H9 (cell line): Measurements from ENCODE around the gene DPYD. TPM values are rescaled to one million over a fixed set of nuclear protein-coding genes. Genes with fewer than 3 reads are reported as not detected.

ENCODE experiments used
- DNase-seq: peaks from one replicate; pipeline ENCODE4 v3.0.0-alpha.2; 2017
- H2AFZ ChIP-seq: one replicate; pipeline ENCODE4 v1.6.1; 2013; ENCODE audit warnings: mild to moderate bottlenecking, low read length, control low read depth, moderate library complexity
- H2AK5ac ChIP-seq: 2 replicates; pipeline ENCODE4 v1.6.1; 2013; ENCODE audit warnings: low read length, control low read depth, mixed read lengths; ENCODE audit not compliant: insufficient read length
- H2BK120ac ChIP-seq: one replicate; pipeline ENCODE4 v1.6.1; 2013; ENCODE audit warnings: low read depth, mild to moderate bottlenecking, low read length, control low read depth, inconsistent platforms; ENCODE audit not compliant: poor library complexity, severe bottlenecking
- H2BK12ac ChIP-seq: 2 replicates; pipeline ENCODE4 v1.6.1; 2013; ENCODE audit warnings: low read length, control low read depth, mixed read lengths, low read depth; ENCODE audit not compliant: insufficient read length
- H2BK15ac ChIP-seq: 2 replicates; pipeline ENCODE4 v1.6.1; 2013; ENCODE audit warnings: low read depth, low read length, control low read depth
- H2BK20ac ChIP-seq: one replicate; pipeline ENCODE4 v1.6.1; 2013; ENCODE audit warnings: low read depth, mild to moderate bottlenecking, low read length, control low read depth, inconsistent platforms; ENCODE audit not compliant: poor library complexity, severe bottlenecking
- H2BK5ac ChIP-seq: 2 replicates; pipeline ENCODE4 v1.6.1; 2013; ENCODE audit warnings: low read length, control low read depth, mixed read lengths; ENCODE audit not compliant: insufficient read length
- H3K14ac ChIP-seq: 2 replicates; pipeline ENCODE4 v1.6.1; 2013; ENCODE audit warnings: low read length, control low read depth; ENCODE audit not compliant: insufficient read depth
- H3K18ac ChIP-seq: 2 replicates; pipeline ENCODE4 v1.6.1; 2013; ENCODE audit warnings: low read depth, mild to moderate bottlenecking, mixed read lengths, low read length, control low read depth; ENCODE audit not compliant: insufficient read length
- H3K23ac ChIP-seq: 2 replicates; pipeline ENCODE4 v1.6.1; 2013; ENCODE audit warnings: low read length, control low read depth, mixed read lengths, low read depth; ENCODE audit not compliant: insufficient read length
- H3K23me2 ChIP-seq: 2 replicates; pipeline ENCODE4 v1.6.1; 2013; ENCODE audit warnings: low read depth, mild to moderate bottlenecking, mixed read lengths, low read length, control low read depth; ENCODE audit not compliant: insufficient read length, poor library complexity, severe bottlenecking
- H3K27ac ChIP-seq: 2 replicates; pipeline ENCODE4 v1.5.1; 2013; ENCODE audit warnings: low read length, control low read depth, mixed read lengths, low read depth; ENCODE audit not compliant: insufficient read length
- H3K27me3 ChIP-seq: 2 replicates; pipeline ENCODE4 v1.6.1; 2013; ENCODE audit warnings: low read length, control low read depth, inconsistent platforms; ENCODE audit not compliant: insufficient read depth
- H3K4ac ChIP-seq: 2 replicates; pipeline ENCODE4 v1.6.1; 2013; ENCODE audit warnings: low read depth, mild to moderate bottlenecking, control low read depth, inconsistent platforms, low read length, moderate library complexity
- H3K4me1 ChIP-seq: 2 replicates; pipeline ENCODE4 v1.6.1; 2013; ENCODE audit warnings: low read length, control low read depth, inconsistent platforms; ENCODE audit not compliant: insufficient read depth
- H3K4me2 ChIP-seq: 2 replicates; pipeline ENCODE4 v1.6.1; 2013; ENCODE audit warnings: low read length, control low read depth, mixed read lengths; ENCODE audit not compliant: insufficient read length, insufficient read depth
- H3K56ac ChIP-seq: 2 replicates; pipeline ENCODE4 v1.6.1; 2013; ENCODE audit warnings: low read depth, mild to moderate bottlenecking, mixed read lengths, low read length, control low read depth; ENCODE audit not compliant: insufficient read length
- H3K79me1 ChIP-seq: 2 replicates; pipeline ENCODE4 v1.6.1; 2013; ENCODE audit warnings: low read depth, mild to moderate bottlenecking, moderate library complexity, low read length, control low read depth, inconsistent platforms; ENCODE audit not compliant: insufficient read depth, poor library complexity, severe bottlenecking
- H3K79me2 ChIP-seq: 2 replicates; pipeline ENCODE4 v1.6.1; 2013; ENCODE audit warnings: low read length, control low read depth, inconsistent platforms; ENCODE audit not compliant: insufficient read depth
- H3K9ac ChIP-seq: 2 replicates; pipeline ENCODE4 v1.6.1; 2013; ENCODE audit warnings: low read length, control low read depth, mixed read lengths; ENCODE audit not compliant: insufficient read length; ENCODE audit errors: extremely low read depth
- H3K9me3 ChIP-seq: one replicate; pipeline ENCODE4 v1.6.1; 2013; ENCODE audit warnings: low read depth, low read length, inconsistent platforms; ENCODE audit not compliant: control insufficient read depth
- H3T11ph ChIP-seq: one replicate; pipeline ENCODE4 v1.6.1; 2013; ENCODE audit warnings: mild to moderate bottlenecking, low read length, control low read depth, inconsistent platforms
- H4K20me1 ChIP-seq: one replicate; pipeline ENCODE4 v1.6.1; 2013; ENCODE audit not compliant: control insufficient read depth, insufficient read length, insufficient read depth
- H4K5ac ChIP-seq: 2 replicates; pipeline ENCODE4 v1.6.1; 2013; ENCODE audit warnings: low read depth, mild to moderate bottlenecking, mixed read lengths, low read length, control low read depth; ENCODE audit not compliant: insufficient read length
- H4K8ac ChIP-seq: replicated peaks from 2 replicates; pipeline ENCODE4 v1.6.1; 2013; ENCODE audit warnings: low read length, control low read depth, mixed read lengths, low read depth; ENCODE audit not compliant: insufficient read length
- H4K91ac ChIP-seq: 2 replicates; pipeline ENCODE4 v1.6.1; 2013; ENCODE audit warnings: low read depth, mild to moderate bottlenecking, moderate library complexity, mixed read lengths, low read length, control low read depth; ENCODE audit not compliant: insufficient read length
- H3K27ac Mint-ChIP-seq, 3 experiments: 2 replicates in 2 of 3; 3 replicates in 1 of 3; pipeline ENCODE4 v1.8.0; 2020 to 2021; ENCODE audit warnings: mixed read lengths in 3 of 3, mild to moderate bottlenecking in 1 of 3, moderate library complexity in 1 of 3
- H3K27me3 Mint-ChIP-seq: 2 replicates; pipeline ENCODE4 v1.8.0; 2021; ENCODE audit warnings: low read depth, mild to moderate bottlenecking, moderate library complexity, mixed read lengths
- H3K36me3 Mint-ChIP-seq, 3 experiments: 2 replicates in 2 of 3; 3 replicates in 1 of 3; pipeline ENCODE4 v1.8.0; 2020 to 2021; ENCODE audit warnings: low read depth in 3 of 3, mixed read lengths in 3 of 3; ENCODE audit not compliant: insufficient read depth in 1 of 3
- H3K4me1 Mint-ChIP-seq, 2 experiments: 2 replicates each; pipeline ENCODE4 v1.8.0; 2020; ENCODE audit warnings: mixed read lengths in 2 of 2
- H3K4me3 Mint-ChIP-seq, 2 experiments: 2 replicates in 1 of 2; 3 replicates in 1 of 2; pipeline ENCODE4 v1.8.0; 2020 to 2021; ENCODE audit warnings: mild to moderate bottlenecking in 2 of 2, mixed read lengths in 2 of 2, moderate library complexity in 1 of 2
- H3K9me3 Mint-ChIP-seq, 2 experiments: 2 replicates in 1 of 2; 3 replicates in 1 of 2; pipeline ENCODE4 v1.8.0; 2020; ENCODE audit warnings: mild to moderate bottlenecking in 2 of 2, mixed read lengths in 2 of 2, moderate library complexity in 1 of 2
- WGBS: extraction: QIAGEN DNeasy Blood & Tissue Kit; methylation state at CpG from one replicate; pipeline ENCODE4 v1.1.7; 2013; ENCODE audit warnings: missing lambda C conversion rate, low lambda C conversion rate, mixed read lengths; ENCODE audit not compliant: insufficient read length; ENCODE audit errors: extremely low coverage; 5-methylcytosine and 5-hydroxymethylcytosine counted together
- total RNA-seq: library from RNA; stranded (reverse); gene quantifications from 2 replicates; pipeline ENCODE4 v1.2.1, GENCODE V29; 2021
- TF ChIP-seq, protein P1 (sequence below): fragments of 200-600 bp; sonication (generic); conservative IDR thresholded peaks from 3 replicates; pipeline ENCODE4 v1.8.0; 2021; ENCODE audit warnings: antibody characterized with exemption, mild to moderate bottlenecking

The DPYD gene
- total RNA-seq, 1 experiment from 2014 or later, result 0.37 TPM

DNA sequence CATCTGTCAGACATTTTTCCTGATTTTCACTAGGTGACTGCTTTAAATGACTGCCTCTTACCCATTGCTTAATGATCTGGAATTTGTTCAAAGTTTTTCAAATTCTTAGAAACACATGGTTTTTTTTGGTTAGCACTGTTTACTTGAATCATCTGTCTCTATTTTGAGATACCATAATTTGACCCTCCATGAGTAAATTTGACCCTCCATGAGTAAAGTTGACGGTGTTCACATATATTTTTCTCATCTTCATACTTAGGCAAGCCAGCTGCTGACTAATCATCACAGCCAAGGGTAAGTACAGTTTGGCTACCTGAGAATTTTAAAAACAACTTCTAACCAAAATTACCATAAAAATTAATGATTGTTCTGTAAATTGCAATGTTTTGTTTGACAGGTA is 612.7 kb downstream of the DPYD start:
- H3K4me1 Mint-ChIP-seq, result peaks cover 9 to 10% of the 10 kb centered on the region in 2 experiments; a peak in 3 of 4 replicates
- TF ChIP-seq, protein P1, sequence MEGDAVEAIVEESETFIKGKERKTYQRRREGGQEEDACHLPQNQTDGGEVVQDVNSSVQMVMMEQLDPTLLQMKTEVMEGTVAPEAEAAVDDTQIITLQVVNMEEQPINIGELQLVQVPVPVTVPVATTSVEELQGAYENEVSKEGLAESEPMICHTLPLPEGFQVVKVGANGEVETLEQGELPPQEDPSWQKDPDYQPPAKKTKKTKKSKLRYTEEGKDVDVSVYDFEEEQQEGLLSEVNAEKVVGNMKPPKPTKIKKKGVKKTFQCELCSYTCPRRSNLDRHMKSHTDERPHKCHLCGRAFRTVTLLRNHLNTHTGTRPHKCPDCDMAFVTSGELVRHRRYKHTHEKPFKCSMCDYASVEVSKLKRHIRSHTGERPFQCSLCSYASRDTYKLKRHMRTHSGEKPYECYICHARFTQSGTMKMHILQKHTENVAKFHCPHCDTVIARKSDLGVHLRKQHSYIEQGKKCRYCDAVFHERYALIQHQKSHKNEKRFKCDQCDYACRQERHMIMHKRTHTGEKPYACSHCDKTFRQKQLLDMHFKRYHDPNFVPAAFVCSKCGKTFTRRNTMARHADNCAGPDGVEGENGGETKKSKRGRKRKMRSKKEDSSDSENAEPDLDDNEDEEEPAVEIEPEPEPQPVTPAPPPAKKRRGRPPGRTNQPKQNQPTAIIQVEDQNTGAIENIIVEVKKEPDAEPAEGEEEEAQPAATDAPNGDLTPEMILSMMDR, result no peak
- Histone ChIP-seq H4K8ac (no peak overlapping the region), H3K9me3 (no peaks in the 10 kb centered on the region), H2BK12ac (no peak overlapping the region), H3K18ac (no peak overlapping the region), H4K5ac (no peak overlapping the region), H3K9ac (no peak overlapping the region), H2BK15ac (no peak overlapping the region), H3K14ac (no peak overlapping the region), H2BK5ac (no peak overlapping the region), H3K23ac (no peak overlapping the region), H3K27me3 (no peaks in the 10 kb centered on the region), H2AFZ (no peak overlapping the region), H4K91ac (no peak overlapping the region), H2BK20ac (no peak overlapping the region), H3K4me1 (no peaks in the 10 kb centered on the region), H3K27ac (no peak overlapping the region), H3K4me2 (no peak overlapping the region), H3K56ac (no peak overlapping the region), H3K4ac (no peak overlapping the region), H3K79me1 (no peaks in the 10 kb centered on the region), H3K79me2 (no peaks in the 10 kb centered on the region), H3K23me2 (no peaks in the 10 kb centered on the region), H3T11ph (no peak overlapping the region), H4K20me1 (no peaks in the 10 kb centered on the region), H2BK120ac (no peak overlapping the region), H2AK5ac (no peak overlapping the region)
- no peaks in the 10 kb centered on the region for H3K9me3 Mint-ChIP-seq
- WGBS, result no CpG with 5 or more reads among the region's 1 CpG
- H3K4me3 Mint-ChIP-seq, result no peak overlapping the region
- H3K36me3 Mint-ChIP-seq, result no peaks in the 10 kb centered on the region
- no peak for DNase-seq
- no peak overlapping the region for H3K27ac Mint-ChIP-seq
- no peaks in the 10 kb centered on the region for H3K27me3 Mint-ChIP-seq
